PC-3 (cell line): ENCODE results near the gene ESR1.

Source experiments
- CTCF ChIP-seq: fragments of 300-600 bp; sonication (generic); conservative IDR thresholded peaks from 2 replicates; pipeline ENCODE4 v1.5.1; 2017; ENCODE audit warnings: antibody characterized with exemption, low read depth, mild to moderate bottlenecking, low read length
- EZH2 ChIP-seq: fragments of 300-600 bp; sonication (generic); IDR thresholded peaks from one replicate; pipeline ENCODE4 v1.6.1; 2017; ENCODE audit warnings: antibody characterized with exemption, mild to moderate bottlenecking, low read length; ENCODE audit not compliant: unreplicated experiment
- EZH2phosphoT487 ChIP-seq: fragments of 300-600 bp; sonication (generic); IDR thresholded peaks from 2 replicates; pipeline ENCODE4 v1.6.1; 2018; ENCODE audit warnings: mild to moderate bottlenecking, antibody characterized with exemption, low read length, borderline replicate concordance

DNA sequence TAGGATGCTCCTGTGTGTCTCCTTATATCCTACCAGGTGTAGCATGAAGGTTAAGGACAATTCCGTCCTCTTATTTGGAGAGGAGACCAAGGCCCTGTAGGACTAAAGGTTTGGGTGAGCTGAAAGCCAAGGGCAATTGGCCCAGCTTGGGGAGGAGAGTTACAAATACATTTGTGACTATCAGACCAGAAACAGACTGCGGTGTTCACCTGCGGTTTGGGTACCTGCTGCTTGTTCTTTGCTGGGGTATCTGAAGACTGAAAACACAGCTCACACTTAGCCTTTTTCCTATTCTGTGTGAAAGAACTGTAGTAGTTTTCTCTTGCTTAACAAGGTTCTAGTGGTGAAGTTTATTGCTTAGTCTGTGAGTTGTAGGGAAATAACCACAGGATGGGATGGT lies 55.0 kb downstream of the ESR1 start:
- TF ChIP-seq CTCF = no peak
- no peak for TF ChIP-seq EZH2
- TF ChIP-seq EZH2phosphoT487 = no peak
